Epithelial cell of esophagus (primary cell): ENCODE data around the gene ZNF580.

Source experiments
- DNase-seq: peaks from one replicate; pipeline ENCODE4 v3.0.0; 2010; ENCODE audit warnings: low read depth
- H3K4me3 ChIP-seq: 2 replicates; pipeline ENCODE4 v1.5.1; 2011; ENCODE audit warnings: mild to moderate bottlenecking, low read length, control low read depth
- TF ChIP-seq, protein P1 (sequence below): IDR thresholded peaks from 2 replicates; pipeline ENCODE4 v1.5.1; 2011; ENCODE audit warnings: low read depth, mild to moderate bottlenecking, low read length, control low read depth, inconsistent platforms; ENCODE audit not compliant: insufficient read depth; ENCODE audit errors: missing control alignments

ZNF580 gene

DNA sequence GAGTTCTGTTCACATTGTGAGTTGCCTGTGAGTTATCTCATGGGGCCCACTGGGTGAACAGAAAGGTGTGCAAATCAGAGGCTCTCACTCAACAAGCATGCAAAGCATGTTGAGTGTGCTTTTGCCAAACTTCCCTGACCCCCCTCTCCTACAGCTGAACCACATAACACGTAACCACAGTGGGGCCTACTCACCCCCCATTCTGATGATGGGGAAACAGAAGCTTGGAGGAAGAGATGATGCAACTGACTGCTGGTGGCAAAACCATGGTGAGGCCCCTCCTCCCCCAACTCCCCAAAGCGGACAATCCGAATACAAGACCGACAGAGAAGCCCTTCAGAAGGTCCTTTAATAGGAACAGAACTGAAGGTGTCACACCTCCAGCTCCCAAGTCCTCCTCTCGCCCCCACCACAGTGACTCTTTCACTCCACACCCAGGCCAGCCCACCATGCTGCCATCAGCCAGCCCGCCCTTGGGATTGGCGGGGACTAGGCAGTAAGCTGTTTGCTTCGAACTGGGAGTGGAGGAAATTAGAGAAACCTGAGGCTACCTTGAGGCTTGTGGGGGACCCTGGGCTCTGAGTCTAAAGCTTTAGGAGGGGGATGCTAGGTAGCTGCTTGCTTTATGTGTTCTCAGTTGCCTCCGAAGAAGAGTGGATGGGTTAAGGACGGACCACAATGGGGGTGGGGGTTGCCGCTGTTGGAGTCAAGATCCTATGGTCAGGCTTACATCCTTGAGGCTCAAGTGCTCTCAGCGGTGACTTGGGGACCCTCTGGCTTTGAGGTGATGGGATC is 20.2 kb upstream of the ZNF580 start:
- TF ChIP-seq, protein P1, sequence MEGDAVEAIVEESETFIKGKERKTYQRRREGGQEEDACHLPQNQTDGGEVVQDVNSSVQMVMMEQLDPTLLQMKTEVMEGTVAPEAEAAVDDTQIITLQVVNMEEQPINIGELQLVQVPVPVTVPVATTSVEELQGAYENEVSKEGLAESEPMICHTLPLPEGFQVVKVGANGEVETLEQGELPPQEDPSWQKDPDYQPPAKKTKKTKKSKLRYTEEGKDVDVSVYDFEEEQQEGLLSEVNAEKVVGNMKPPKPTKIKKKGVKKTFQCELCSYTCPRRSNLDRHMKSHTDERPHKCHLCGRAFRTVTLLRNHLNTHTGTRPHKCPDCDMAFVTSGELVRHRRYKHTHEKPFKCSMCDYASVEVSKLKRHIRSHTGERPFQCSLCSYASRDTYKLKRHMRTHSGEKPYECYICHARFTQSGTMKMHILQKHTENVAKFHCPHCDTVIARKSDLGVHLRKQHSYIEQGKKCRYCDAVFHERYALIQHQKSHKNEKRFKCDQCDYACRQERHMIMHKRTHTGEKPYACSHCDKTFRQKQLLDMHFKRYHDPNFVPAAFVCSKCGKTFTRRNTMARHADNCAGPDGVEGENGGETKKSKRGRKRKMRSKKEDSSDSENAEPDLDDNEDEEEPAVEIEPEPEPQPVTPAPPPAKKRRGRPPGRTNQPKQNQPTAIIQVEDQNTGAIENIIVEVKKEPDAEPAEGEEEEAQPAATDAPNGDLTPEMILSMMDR, result no peak
- no peak overlapping the region for H3K4me3 ChIP-seq
- DNase-seq, result no peak

DNA sequence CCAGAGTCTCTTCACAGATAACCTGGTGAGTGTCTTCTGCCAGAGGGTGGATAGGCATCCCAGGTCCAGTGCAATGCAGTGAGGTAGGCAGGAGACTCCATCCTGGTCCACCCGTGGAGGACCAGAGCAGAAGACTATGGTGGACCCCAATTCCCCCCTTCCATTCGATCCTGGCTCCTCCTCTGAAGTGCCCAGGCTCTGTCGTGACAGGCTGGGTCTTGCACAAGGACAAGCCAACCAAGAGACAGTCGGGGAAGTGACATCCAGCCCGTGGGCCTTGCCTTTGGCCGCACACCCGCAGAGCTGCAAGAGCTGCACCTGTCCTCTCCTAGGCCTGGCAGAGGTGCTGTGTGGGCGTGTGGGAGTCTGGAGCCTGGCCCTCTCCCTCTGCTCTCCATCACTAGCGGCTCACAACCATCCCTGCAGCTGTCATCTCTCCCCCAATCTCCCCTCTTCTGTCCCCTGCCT is 19.6 kb upstream of the ZNF580 start:
- DNase-seq, result no peak
- no peak overlapping the region for H3K4me3 ChIP-seq
- TF ChIP-seq, protein P1, result no peak

DNA sequence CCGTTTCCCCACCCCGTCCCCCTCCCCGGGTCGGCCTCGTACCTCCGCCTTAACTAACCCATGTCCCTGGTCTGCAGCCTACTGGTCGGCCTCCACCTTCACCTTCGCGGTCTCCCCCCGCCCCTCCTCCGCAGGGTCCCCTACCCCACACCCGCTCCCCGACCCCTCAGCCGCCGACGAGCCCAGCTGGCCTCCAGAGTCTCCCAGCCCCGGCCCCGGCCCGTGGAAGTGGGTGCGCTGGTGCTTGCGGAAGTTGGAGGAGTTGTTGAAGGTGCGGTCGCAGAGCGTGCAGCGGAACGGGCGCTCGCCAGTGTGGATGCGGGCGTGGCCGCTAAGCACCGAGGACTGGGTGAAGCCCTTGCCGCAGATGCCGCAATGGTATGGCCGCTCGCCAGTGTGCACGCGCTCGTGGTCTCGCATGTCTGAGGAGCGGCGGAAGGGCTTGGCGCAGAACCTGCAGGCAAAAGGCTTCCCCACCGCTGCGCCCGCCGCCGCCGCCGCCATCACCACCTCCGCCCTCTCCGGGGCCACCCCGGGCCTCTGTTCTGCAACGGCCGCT is 19.1 kb upstream of the ZNF580 start:
- no peak for DNase-seq
- TF ChIP-seq, protein P1, result no peak
- no peak overlapping the region for H3K4me3 ChIP-seq

DNA sequence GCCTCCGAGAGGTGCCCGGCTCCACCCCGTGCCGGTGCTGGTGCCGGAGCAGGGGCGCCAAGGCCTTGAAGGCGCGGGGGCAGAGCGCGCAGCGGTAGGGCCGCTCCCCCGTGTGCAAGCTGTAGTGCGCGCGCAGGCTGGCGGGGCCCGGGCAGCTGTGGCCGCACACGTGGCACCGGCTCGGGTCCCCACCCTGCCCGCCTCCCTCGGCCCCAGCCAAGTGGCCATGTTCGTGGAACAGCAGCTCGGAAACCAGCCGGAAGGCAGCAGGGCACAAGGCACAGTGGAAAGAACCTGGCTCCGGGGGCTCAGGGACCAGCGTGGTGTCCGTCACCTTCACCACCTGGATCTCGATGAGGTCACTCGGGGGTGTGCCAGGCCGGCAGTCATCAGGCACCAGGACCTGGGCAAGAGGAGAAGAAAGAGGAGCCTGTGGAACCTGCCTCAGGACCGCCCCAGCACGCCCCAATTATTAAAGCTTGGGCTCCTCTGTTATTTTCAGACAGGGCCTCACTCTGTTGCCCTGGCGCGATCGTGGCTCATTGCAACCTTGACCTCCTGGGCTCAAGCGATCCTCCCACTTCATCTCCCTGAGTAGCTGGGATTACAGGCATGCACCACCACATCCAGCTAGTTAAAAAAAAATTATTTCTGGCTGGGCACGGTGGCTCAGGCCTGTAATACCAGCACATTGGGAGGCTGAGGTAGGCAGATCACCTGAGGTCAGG is 18.4 kb upstream of the ZNF580 start:
- TF ChIP-seq, protein P1, result no peak
- no peak for DNase-seq
- H3K4me3 ChIP-seq, result no peak overlapping the region

DNA sequence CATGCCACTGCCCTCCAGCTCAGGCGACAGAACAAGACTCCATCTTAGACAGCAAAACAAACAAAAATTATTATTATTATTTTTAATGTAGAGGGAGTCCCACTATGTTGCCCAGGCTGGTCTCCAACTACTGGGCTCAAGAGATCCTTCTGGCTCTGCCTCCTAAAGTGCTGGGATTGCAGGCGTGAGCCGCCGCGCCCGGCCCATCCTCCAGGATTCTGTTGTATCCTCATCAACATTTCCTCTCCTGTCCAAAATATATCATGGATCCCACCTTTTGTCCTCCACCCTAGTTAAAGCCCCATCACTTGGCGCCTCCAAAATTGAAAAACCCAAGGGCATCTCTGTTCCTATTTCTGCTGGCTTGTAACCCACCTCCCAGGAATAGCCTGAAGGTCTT is 17.7 kb upstream of the ZNF580 start:
- no peak for DNase-seq
- H3K4me3 ChIP-seq, result no peak overlapping the region
- TF ChIP-seq, protein P1, result no peak

DNA sequence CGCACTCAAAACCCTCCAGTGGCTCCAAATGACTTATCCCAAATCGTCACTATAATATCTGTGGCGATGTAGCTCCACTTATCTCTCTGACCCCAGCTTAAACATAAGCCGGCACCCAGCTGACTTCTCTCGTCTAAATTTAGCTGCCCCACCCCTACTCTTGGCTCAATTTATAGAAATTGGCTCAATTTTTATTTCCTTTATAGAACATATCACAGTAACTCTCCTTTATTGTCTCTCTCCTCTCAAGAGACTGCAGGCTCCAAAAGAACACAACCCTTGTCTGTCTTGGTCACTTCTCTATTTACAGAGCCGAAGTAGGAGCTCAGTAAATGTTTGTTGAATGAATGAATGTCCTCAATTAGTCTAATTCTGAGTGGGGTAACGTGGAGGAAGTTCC is 17.2 kb upstream of the ZNF580 start:
- no peak for DNase-seq
- H3K4me3 ChIP-seq, result no peak overlapping the region

More for the DNA sequence above, 17.2 kb upstream of the ZNF580 start:
- TF ChIP-seq, protein P1, result no peak
